SK-N-SH (cell line): ENCODE measurements around the gene IL2RG.

Experiments
- CTCF ChIP-seq: fragments of 200-600 bp; sonication (generic); IDR thresholded peaks from 2 replicates; pipeline ENCODE4 v1.6.1; 2017; ENCODE audit warnings: antibody characterized with exemption, mild to moderate bottlenecking, moderate library complexity
- EP300 ChIP-seq, 2 experiments: IDR thresholded peaks; 2 replicates each; pipeline versions ENCODE4 v1.4.0 to v1.6.1; 2012; ENCODE audit warnings: borderline replicate concordance in 1 of 2, low read depth in 1 of 2, low read length in 1 of 2
- EZH2phosphoT487 ChIP-seq: fragments of 200-600 bp; sonication (generic); IDR thresholded peaks from 2 replicates; pipeline ENCODE4 v1.6.1; 2017; ENCODE audit warnings: low read depth, mixed run types, mild to moderate bottlenecking, antibody characterized with exemption, moderate library complexity, borderline replicate concordance
- FOXJ3 ChIP-seq: sonication (generic); formaldehyde crosslinking; IDR thresholded peaks from 2 replicates; pipeline ENCODE4 v1.5.1; 2020; ENCODE audit warnings: mild to moderate bottlenecking, missing genetic modification reagents
- GABPA ChIP-seq: IDR thresholded peaks from 2 replicates; pipeline ENCODE4 v1.4.0; 2012; ENCODE audit warnings: low read depth, mild to moderate bottlenecking
- JUND ChIP-seq: IDR thresholded peaks from 2 replicates; pipeline ENCODE4 v1.4.0; 2012
- MAX ChIP-seq: IDR thresholded peaks from 2 replicates; pipeline ENCODE4 v1.4.0; 2012; ENCODE audit warnings: low read depth
- PBX3 ChIP-seq: IDR thresholded peaks from 2 replicates; pipeline ENCODE4; 2012
- POLR2AphosphoS5 ChIP-seq: IDR thresholded peaks from 2 replicates; pipeline ENCODE4 v1.6.1; 2012; ENCODE audit warnings: low read depth, low read length
- REST ChIP-seq: IDR thresholded peaks from 2 replicates; pipeline ENCODE4 v1.6.1; 2012; ENCODE audit warnings: mild to moderate bottlenecking, low read depth, low read length, moderate library complexity
- SIN3A ChIP-seq: IDR thresholded peaks from 2 replicates; pipeline ENCODE4 v1.6.1; 2012; ENCODE audit warnings: low read depth, mild to moderate bottlenecking, low read length, moderate library complexity, borderline replicate concordance
- TF ChIP-seq, protein P1 (sequence below): fragments of 150-350 bp; IDR thresholded peaks from 2 replicates; pipeline ENCODE4 v1.6.1; 2017; ENCODE audit warnings: antibody characterized with exemption, low read length, low read depth, borderline replicate concordance

DNA sequence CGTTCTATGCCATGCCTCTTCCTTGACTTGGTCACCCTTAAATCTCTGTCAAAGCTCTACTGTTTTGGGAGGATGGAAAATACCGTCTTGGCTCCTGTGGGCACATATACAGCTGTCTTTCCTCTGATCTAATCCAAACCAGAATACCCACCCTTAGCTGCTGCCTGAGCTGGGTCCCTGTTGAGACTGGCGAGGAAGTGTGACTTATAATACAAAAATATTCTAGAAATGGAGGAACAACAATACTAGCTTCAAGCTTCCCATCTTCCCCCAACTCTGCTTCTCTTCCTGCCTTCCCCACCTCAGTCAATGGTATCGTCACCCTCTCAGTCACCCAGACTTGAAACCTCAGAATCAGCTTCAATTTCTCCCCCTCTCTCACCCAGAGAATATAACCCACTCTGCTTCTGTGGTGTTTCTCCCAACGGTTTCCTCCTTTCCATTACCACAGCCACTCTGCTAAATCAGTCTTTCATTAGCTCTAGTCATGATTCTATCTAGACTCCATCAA lies 599 bp upstream of the IL2RG start:
- TF ChIP-seq CTCF (no peak), REST (no peak), SIN3A (no peak), EP300 (IDR thresholded peaks at IDR 0.05; ENCODE audit: borderline replicate concordance in 1 of 2, low read depth in 1 of 2, low read length in 1 of 2) (no peak), GABPA (no peak), POLR2AphosphoS5 (no peak), EZH2phosphoT487 (no peak), PBX3 (no peak), MAX (no peak), FOXJ3 (CRISPR knock-in tag) (no peak), JUND (no peak)
- TF ChIP-seq, protein P1, sequence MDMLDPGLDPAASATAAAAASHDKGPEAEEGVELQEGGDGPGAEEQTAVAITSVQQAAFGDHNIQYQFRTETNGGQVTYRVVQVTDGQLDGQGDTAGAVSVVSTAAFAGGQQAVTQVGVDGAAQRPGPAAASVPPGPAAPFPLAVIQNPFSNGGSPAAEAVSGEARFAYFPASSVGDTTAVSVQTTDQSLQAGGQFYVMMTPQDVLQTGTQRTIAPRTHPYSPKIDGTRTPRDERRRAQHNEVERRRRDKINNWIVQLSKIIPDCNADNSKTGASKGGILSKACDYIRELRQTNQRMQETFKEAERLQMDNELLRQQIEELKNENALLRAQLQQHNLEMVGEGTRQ, result no peak
